GM10248 (cell line): ENCODE results near the gene RRP36.

Experiments
- CTCF ChIA-PET: fragments of 300-600 bp; sonication (Branson Sonifier 250); formaldehyde crosslinking; extraction: SDS; loops from one replicate; lab custom pipeline; 2021; ENCODE audit warnings: antibody characterized with exemption; lab: Yijun Ruan, JAX
- POLR2A ChIA-PET: fragments of 350-650 bp; sonication (Branson Sonifier 250); formaldehyde crosslinking; extraction: SDS; loops from one replicate; lab custom pipeline; 2020; ENCODE audit warnings: antibody characterized with exemption; lab: Yijun Ruan, JAX
- DNase-seq: peaks from one replicate; pipeline ENCODE4 v3.0.0; 2012; ENCODE audit errors: extremely low spot score
- CTCF ChIP-seq: IDR thresholded peaks from 2 replicates; pipeline ENCODE4 v1.5.1; 2012; ENCODE audit warnings: mild to moderate bottlenecking, low read depth; ENCODE audit errors: extremely low read depth, missing control alignments, control extremely low read depth

The RRP36 gene

GRCh38 chr6:42978839-42979522 lies 42.4 kb upstream of the RRP36 start, which contains the start of gene PEX6:
Gene PEX6, minus strand, starts transcription at chr6:42979181. Its CDS starts 31 bp downstream, at chr6:42979150.
- peak; percentile 93 for DNase-seq
- ChIA-PET POLR2A (interaction anchor here (0.5 to 1.1 kb wide), 7 partner anchors 26 to 647 kb away, joined by 3 to 6 read pairs (median 5); partner anchors contain the start of genes CNPY3, KLHDC3 and MEA1), CTCF (interaction anchor here (1.1 to 1.7 kb wide), 7 partner anchors 9 to 78 kb away, joined by 3 to 5 read pairs (median 4); no protein-coding TSS in a partner anchor)
- no peak for TF ChIP-seq CTCF

GRCh38 chr6:42979523-42980177 lies 41.8 kb upstream of the RRP36 start:
- DNase-seq, result no peak
- POLR2A ChIA-PET, result interaction anchor here (0.6 to 1.0 kb wide), 2 partner anchors 27 to 195 kb away, joined by 3 to 4 read pairs; no protein-coding TSS in a partner anchor
- CTCF ChIA-PET, result interaction anchor here (1.0 to 1.7 kb wide), 9 partner anchors 8 to 79 kb away, joined by 3 to 5 read pairs (median 4); no protein-coding TSS in a partner anchor
- no peak for TF ChIP-seq CTCF

GRCh38 chr6:42981836-42982235 lies 39.6 kb upstream of the RRP36 start:
- TF ChIP-seq CTCF, result no peak
- ChIA-PET POLR2A (no interaction called here), CTCF (interaction anchor here (1.4 kb wide), 1 partner anchor 22 kb away, joined by 4 read pairs; no protein-coding TSS in a partner anchor)
- DNase-seq, result no peak

GRCh38 chr6:42984001-42984923 lies 37.2 kb upstream of the RRP36 start, which contains the start of gene PPP2R5D:
Gene PPP2R5D, plus strand, starts transcription at chr6:42984570. Its CDS starts 108 bp downstream, at chr6:42984678.
- ChIA-PET CTCF (interaction anchor here (0.7 to 1.8 kb wide), 7 partner anchors 10 to 37 kb away, joined by 3 to 6 read pairs (median 4); partner anchors contain the start of genes KLHDC3 and RRP36), POLR2A (interaction anchor here (0.6 to 1.5 kb wide), 10 partner anchors 12 to 1196 kb away, joined by 3 to 11 read pairs (median 4); partner anchors contain the start of gene CNPY3)
- no peak for TF ChIP-seq CTCF
- DNase-seq, result peak; percentile 97

GRCh38 chr6:42984924-42985475 lies 36.4 kb upstream of the RRP36 start:
- DNase-seq, result no peak
- ChIA-PET CTCF (interaction anchor here (0.8 to 1.8 kb wide), 4 partner anchors 9 to 29 kb away, joined by 3 to 6 read pairs (median 5); partner anchors contain the start of gene KLHDC3), POLR2A (interaction anchor here (1.5 kb wide), 1 partner anchor 55 kb away, joined by 11 read pairs; the partner anchor contains the start of gene CNPY3)
- TF ChIP-seq CTCF, result no peak
